Measurements from ENCODE around the gene TRIM69. TPM values are rescaled to one million over a fixed set of nuclear protein-coding genes. Genes with fewer than 3 reads are reported as not detected.
A peak's percentile ranks its signal among the peaks of the same experiment; 100 is the strongest.

The TRIM69 gene
- total and polyA plus RNA-seq, 4 experiments from 2014 or later = 25.8 to 42.0 (median 39.4) TPM

GRCh38 chr15:44792715-44793114, 56.4 kb downstream of the TRIM69 start:
- no peaks in the 10 kb centered on the region for H3K4me1 ChIP-seq (ENCODE audit: insufficient read depth, low read length)
- no peak for DNase-seq
- ChIA-PET CTCF (ENCODE audit: partially characterized antibody) (interaction anchor here (0.9 to 1.5 kb wide), 3 partner anchors 129 to 215 kb away, joined by 3 read pairs; partner anchors contain the start of gene SPG11), POLR2A (ENCODE audit: partially characterized antibody) (no interaction called here)
- Mint-ChIP-seq H3K4me3 (no peak overlapping the region), H3K9me3 (no peaks in the 10 kb centered on the region), H3K4me1 (peaks cover 4 to 5% (median 4%) of the 10 kb centered on the region in 4 donors), H3K36me3 (no peaks in the 10 kb centered on the region), H3K27me3 (peaks cover 0 to 3% of the 10 kb centered on the region in 2 donors), H3K27ac (no peak overlapping the region)
- H3K9me3 ChIP-seq (ENCODE audit: control insufficient read depth in 1 of 2, low read length in 2 of 2) = no peaks in the 10 kb centered on the region
- intact Hi-C loops (cut with micrococcal nuclease) = no loop called here
- no peak overlapping the region for H3K4me3 ChIP-seq (ENCODE audit: low read length in 2 of 2)
- no peak overlapping the region for H3K27ac ChIP-seq (ENCODE audit: low read depth, low read length)
- H3K36me3 ChIP-seq (ENCODE audit: insufficient read depth, low read length) = no peaks in the 10 kb centered on the region
- H3K27me3 ChIP-seq (ENCODE audit: insufficient read depth, low read length) = no peaks in the 10 kb centered on the region

DNA sequence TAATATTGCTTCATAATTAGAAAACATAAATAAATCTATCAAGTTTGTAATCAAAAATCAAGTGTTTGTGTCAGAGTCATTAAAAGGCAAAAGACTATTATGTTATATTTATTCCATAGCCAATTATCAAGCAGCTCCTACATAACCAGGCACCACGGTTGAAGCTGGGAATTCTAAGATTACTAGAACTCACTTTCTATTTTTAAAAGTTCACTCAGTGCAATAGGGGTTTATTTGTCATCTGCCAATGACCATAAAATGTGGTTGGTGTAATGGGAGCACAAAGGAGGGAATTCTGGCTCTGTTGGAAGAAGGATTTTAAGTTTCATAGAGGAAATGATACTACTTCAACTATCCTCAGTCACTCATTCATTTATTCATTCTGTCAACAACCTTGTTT, 57.7 kb downstream of the TRIM69 start:
- H3K4me3 ChIP-seq (ENCODE audit: low read length in 2 of 2) = no peak overlapping the region
- no peak overlapping the region for H3K27ac ChIP-seq (ENCODE audit: low read depth, low read length)
- intact Hi-C loops (cut with micrococcal nuclease) = no loop called here
- POLR2A ChIA-PET (ENCODE audit: partially characterized antibody) = no interaction called here
- H3K36me3 ChIP-seq (ENCODE audit: insufficient read depth, low read length) = no peaks in the 10 kb centered on the region
- H3K27ac Mint-ChIP-seq = no peak overlapping the region
- H3K9me3 ChIP-seq (ENCODE audit: control insufficient read depth in 1 of 2, low read length in 2 of 2) = no peaks in the 10 kb centered on the region
- H3K4me3 Mint-ChIP-seq = no peak overlapping the region
- no peaks in the 10 kb centered on the region for H3K4me1 ChIP-seq (ENCODE audit: insufficient read depth, low read length)
- peaks cover 3% of the 10 kb centered on the region in 2 donors for H3K27me3 Mint-ChIP-seq
- no peaks in the 10 kb centered on the region for H3K36me3 Mint-ChIP-seq
- H3K4me1 Mint-ChIP-seq = no peaks in the 10 kb centered on the region
- H3K9me3 Mint-ChIP-seq = no peaks in the 10 kb centered on the region
- CTCF ChIA-PET (ENCODE audit: partially characterized antibody) = interaction anchor here (1.3 kb wide), 1 partner anchor 201 kb away, joined by 3 read pairs; no protein-coding TSS in a partner anchor
- DNase-seq = no peak
- no peaks in the 10 kb centered on the region for H3K27me3 ChIP-seq (ENCODE audit: insufficient read depth, low read length)

- no peak overlapping the region for H3K27ac ChIP-seq (ENCODE audit: low read depth, low read length)
- CTCF ChIA-PET (ENCODE audit: partially characterized antibody) = interaction anchor here (0.5 to 1.4 kb wide), 2 partner anchors 144 to 218 kb away, joined by 3 read pairs; no protein-coding TSS in a partner anchor
- H3K9me3 ChIP-seq (ENCODE audit: control insufficient read depth in 1 of 2, low read length in 2 of 2) = no peaks in the 10 kb centered on the region
- H3K36me3 ChIP-seq (ENCODE audit: insufficient read depth, low read length) = no peaks in the 10 kb centered on the region
- peaks cover 3% of the 10 kb centered on the region in 2 donors for H3K27me3 Mint-ChIP-seq
- no peaks in the 10 kb centered on the region for H3K36me3 Mint-ChIP-seq
- no peak overlapping the region for H3K4me3 ChIP-seq (ENCODE audit: low read length in 2 of 2)
- H3K27ac Mint-ChIP-seq = no peak overlapping the region
- no peak overlapping the region for H3K4me3 Mint-ChIP-seq
- no peaks in the 10 kb centered on the region for H3K4me1 Mint-ChIP-seq
- H3K27me3 ChIP-seq (ENCODE audit: insufficient read depth, low read length) = no peaks in the 10 kb centered on the region
- DNase-seq = no peak
- intact Hi-C loops (cut with micrococcal nuclease) = no loop called here
- POLR2A ChIA-PET (ENCODE audit: partially characterized antibody) = no interaction called here
- no peaks in the 10 kb centered on the region for H3K9me3 Mint-ChIP-seq
- H3K4me1 ChIP-seq (ENCODE audit: insufficient read depth, low read length) = no peaks in the 10 kb centered on the region
Observed at GRCh38 chr15:44796508-44796907, 60.2 kb downstream of the TRIM69 start.

DNA sequence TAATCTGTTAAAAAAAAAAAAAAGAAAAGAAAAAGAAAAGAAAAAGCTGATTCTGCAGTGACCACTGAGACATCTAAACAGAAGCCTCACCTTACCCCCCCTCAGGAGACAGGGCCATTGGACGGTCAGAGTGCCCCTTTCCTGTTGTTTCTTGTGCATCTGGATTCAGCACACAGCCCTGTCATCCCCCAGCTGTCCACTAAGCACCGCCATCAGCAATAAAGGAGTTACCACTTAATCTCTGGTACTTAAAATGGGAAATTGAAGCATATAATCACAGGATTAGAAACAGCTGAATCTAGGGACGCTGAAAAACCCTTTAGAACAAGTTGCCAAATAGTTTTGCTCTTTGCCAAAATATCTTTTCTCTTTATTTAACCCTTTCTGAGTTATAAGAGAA, 62.5 kb downstream of the TRIM69 start:
- Mint-ChIP-seq H3K27me3 (peaks cover 3 to 5% of the 10 kb centered on the region in 2 donors), H3K4me3 (no peak overlapping the region), H3K9me3 (no peaks in the 10 kb centered on the region), H3K27ac (no peak overlapping the region), H3K36me3 (no peaks in the 10 kb centered on the region), H3K4me1 (no peaks in the 10 kb centered on the region)
- intact Hi-C loops (cut with micrococcal nuclease) = no loop called here
- H3K4me1 ChIP-seq (ENCODE audit: insufficient read depth, low read length) = no peaks in the 10 kb centered on the region
- ChIA-PET POLR2A (ENCODE audit: partially characterized antibody) (no interaction called here), CTCF (ENCODE audit: partially characterized antibody) (interaction anchor here (1.1 to 1.2 kb wide), 2 partner anchors 45 to 220 kb away, joined by 3 read pairs; no protein-coding TSS in a partner anchor)
- no peak overlapping the region for H3K4me3 ChIP-seq (ENCODE audit: low read length in 2 of 2)
- H3K9me3 ChIP-seq (ENCODE audit: control insufficient read depth in 1 of 2, low read length in 2 of 2) = no peaks in the 10 kb centered on the region
- DNase-seq = no peak
- H3K27ac ChIP-seq (ENCODE audit: low read depth, low read length) = no peak overlapping the region
- H3K27me3 ChIP-seq (ENCODE audit: insufficient read depth, low read length) = no peaks in the 10 kb centered on the region
- no peaks in the 10 kb centered on the region for H3K36me3 ChIP-seq (ENCODE audit: insufficient read depth, low read length)

DNA sequence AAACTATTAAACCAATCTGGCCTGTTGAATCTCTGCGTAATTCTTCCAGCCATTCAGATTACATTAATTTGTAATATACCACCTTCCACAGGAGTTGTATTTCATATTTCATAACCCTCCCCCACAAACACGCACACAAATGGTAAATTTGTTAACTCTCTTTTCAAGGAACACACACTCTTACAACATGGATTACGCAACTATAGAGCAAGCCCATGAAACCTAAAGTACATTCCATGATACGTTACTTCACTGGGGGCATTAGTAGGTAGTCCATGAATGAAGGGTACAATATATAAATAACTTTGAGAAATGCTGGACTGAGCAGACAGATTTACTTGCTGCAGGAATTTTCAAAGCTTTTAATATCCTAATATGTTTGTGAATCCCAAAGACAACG, 65.0 kb downstream of the TRIM69 start:
- no peaks in the 10 kb centered on the region for H3K9me3 Mint-ChIP-seq
- Histone ChIP-seq H3K4me1 (ENCODE audit: insufficient read depth, low read length) (no peaks in the 10 kb centered on the region), H3K27me3 (ENCODE audit: insufficient read depth, low read length) (no peaks in the 10 kb centered on the region), H3K27ac (ENCODE audit: low read depth, low read length) (no peak overlapping the region), H3K9me3 (ENCODE audit: control insufficient read depth in 1 of 2, low read length in 2 of 2) (no peaks in the 10 kb centered on the region), H3K4me3 (ENCODE audit: low read length in 2 of 2) (no peak overlapping the region), H3K36me3 (ENCODE audit: insufficient read depth, low read length) (no peaks in the 10 kb centered on the region)
- peaks cover 3 to 5% of the 10 kb centered on the region in 2 donors for H3K27me3 Mint-ChIP-seq
- no peaks in the 10 kb centered on the region for H3K36me3 Mint-ChIP-seq
- ChIA-PET POLR2A (ENCODE audit: partially characterized antibody) (no interaction called here), CTCF (ENCODE audit: partially characterized antibody) (no interaction called here)
- no peak for DNase-seq
- H3K4me1 Mint-ChIP-seq = no peaks in the 10 kb centered on the region
- no peak overlapping the region for H3K27ac Mint-ChIP-seq
- intact Hi-C loops (cut with micrococcal nuclease) = no loop called here
- H3K4me3 Mint-ChIP-seq = no peak overlapping the region

GRCh38 chr15:44801797-44802196, 65.5 kb downstream of the TRIM69 start:
- Mint-ChIP-seq H3K27ac (peak overlapping the region in 1 of 7 donors; percentile 67), H3K4me1 (no peaks in the 10 kb centered on the region)

GRCh38 chr15:44802336-44802735, 66.0 kb downstream of the TRIM69 start:
- Mint-ChIP-seq H3K4me3 (no peak overlapping the region), H3K27ac (no peak overlapping the region), H3K36me3 (no peaks in the 10 kb centered on the region), H3K9me3 (no peaks in the 10 kb centered on the region), H3K27me3 (peaks cover 3 to 5% of the 10 kb centered on the region in 2 donors), H3K4me1 (no peaks in the 10 kb centered on the region)
- intact Hi-C loops (cut with micrococcal nuclease) = no loop called here
- no peaks in the 10 kb centered on the region for H3K4me1 ChIP-seq (ENCODE audit: insufficient read depth, low read length)
- POLR2A ChIA-PET (ENCODE audit: partially characterized antibody) = no interaction called here
- no peaks in the 10 kb centered on the region for H3K27me3 ChIP-seq (ENCODE audit: insufficient read depth, low read length)
- no peaks in the 10 kb centered on the region for H3K36me3 ChIP-seq (ENCODE audit: insufficient read depth, low read length)
- DNase-seq = no peak
- H3K27ac ChIP-seq (ENCODE audit: low read depth, low read length) = no peak overlapping the region
- CTCF ChIA-PET (ENCODE audit: partially characterized antibody) = no interaction called here
- no peaks in the 10 kb centered on the region for H3K9me3 ChIP-seq (ENCODE audit: control insufficient read depth in 1 of 2, low read length in 2 of 2)
- no peak overlapping the region for H3K4me3 ChIP-seq (ENCODE audit: low read length in 2 of 2)

More at GRCh38 chr15:44801797-44802196, 65.5 kb downstream of the TRIM69 start:
- Histone ChIP-seq H3K27me3 (ENCODE audit: insufficient read depth, low read length) (no peaks in the 10 kb centered on the region), H3K27ac (ENCODE audit: low read depth, low read length) (no peak overlapping the region), H3K9me3 (ENCODE audit: control insufficient read depth in 1 of 2, low read length in 2 of 2) (no peaks in the 10 kb centered on the region), H3K4me1 (ENCODE audit: insufficient read depth, low read length) (no peaks in the 10 kb centered on the region), H3K4me3 (ENCODE audit: low read length in 2 of 2) (no peak overlapping the region), H3K36me3 (ENCODE audit: insufficient read depth, low read length) (no peaks in the 10 kb centered on the region)
- ChIA-PET POLR2A (ENCODE audit: partially characterized antibody) (no interaction called here), CTCF (ENCODE audit: partially characterized antibody) (no interaction called here)
- no peaks in the 10 kb centered on the region for H3K36me3 Mint-ChIP-seq
- H3K4me3 Mint-ChIP-seq = no peak overlapping the region
- DNase-seq = no peak
- peaks cover 4 to 5% of the 10 kb centered on the region in 2 donors for H3K27me3 Mint-ChIP-seq
- no peaks in the 10 kb centered on the region for H3K9me3 Mint-ChIP-seq
- intact Hi-C loops (cut with micrococcal nuclease) = no loop called here
